ENCODE data around the gene WDR41.

Gene WDR41

GRCh38 chr5:77407152-77407551 is 85.0 kb downstream of the WDR41 start:
- TF ChIP-seq MYC (IDR thresholded peaks at IDR 0.05; ENCODE audit: low read depth, low read length) (no peak), CTCF (IDR thresholded peaks at IDR 0.05; ENCODE audit: low read depth, low read length) (no peak), POLR2A (IDR thresholded peaks at IDR 0.05; ENCODE audit: extremely low read depth, insufficient read length) (no peak)
- TF ChIP-seq, protein P1, sequence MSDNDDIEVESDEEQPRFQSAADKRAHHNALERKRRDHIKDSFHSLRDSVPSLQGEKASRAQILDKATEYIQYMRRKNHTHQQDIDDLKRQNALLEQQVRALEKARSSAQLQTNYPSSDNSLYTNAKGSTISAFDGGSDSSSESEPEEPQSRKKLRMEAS (IDR thresholded peaks at IDR 0.05; ENCODE audit: low read depth, low read length), result no peak
- H3K4me3 ChIP-seq (ENCODE audit: low read depth, low read length), result no peak overlapping the region
- no peak for DNase-seq (ENCODE audit: low read depth)

DNA sequence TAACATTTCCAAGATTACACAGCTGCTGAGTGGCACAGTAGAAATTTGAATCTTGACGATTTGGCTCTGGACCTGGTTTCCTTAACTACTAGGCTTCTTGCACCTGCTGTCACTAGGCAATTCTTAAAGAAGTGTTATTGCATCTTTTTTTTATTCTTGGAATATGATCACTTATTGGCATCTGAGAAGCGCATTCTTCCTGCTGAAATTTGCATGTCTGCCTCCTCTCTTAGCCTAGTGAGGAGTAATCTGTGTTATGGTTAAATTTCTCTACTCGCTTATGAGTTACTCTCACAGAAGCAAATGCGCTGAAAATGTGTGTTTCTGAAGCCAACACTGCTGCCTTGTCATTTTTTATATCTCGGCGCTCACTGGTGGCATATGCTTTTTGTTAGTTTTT is 89.3 kb downstream of the WDR41 start:
- TF ChIP-seq, protein P1 (IDR thresholded peaks at IDR 0.05; ENCODE audit: low read depth, low read length), result no peak
- TF ChIP-seq MYC (IDR thresholded peaks at IDR 0.05; ENCODE audit: low read depth, low read length), result no peak
- TF ChIP-seq CTCF (IDR thresholded peaks at IDR 0.05; ENCODE audit: low read depth, low read length), result no peak
- no peak for TF ChIP-seq POLR2A (IDR thresholded peaks at IDR 0.05; ENCODE audit: extremely low read depth, insufficient read length)
- H3K4me3 ChIP-seq (ENCODE audit: low read depth, low read length), result no peak overlapping the region
- DNase-seq (ENCODE audit: low read depth), result no peak

DNA sequence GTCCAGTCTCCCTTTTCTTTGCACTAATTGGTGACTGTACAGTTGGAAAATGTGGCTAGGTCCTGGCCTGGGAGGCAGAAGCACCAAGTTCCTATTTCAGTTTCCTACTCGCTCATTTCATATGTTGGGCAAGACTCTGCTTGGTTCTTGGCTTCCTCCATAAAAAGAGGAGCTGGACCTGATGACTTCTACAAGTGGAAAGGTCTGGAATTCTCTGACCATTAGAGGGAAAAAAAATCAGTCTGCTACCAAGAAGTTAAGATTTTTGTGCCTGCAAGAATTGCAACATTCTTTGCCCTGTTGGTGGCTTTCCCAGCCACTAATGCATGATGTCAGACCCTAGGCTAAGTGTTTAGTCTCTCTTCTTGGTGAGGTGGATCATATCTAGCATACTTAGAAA is 91.5 kb downstream of the WDR41 start:
- no peak overlapping the region for H3K4me3 ChIP-seq (ENCODE audit: low read depth, low read length)
- TF ChIP-seq POLR2A (IDR thresholded peaks at IDR 0.05; ENCODE audit: extremely low read depth, insufficient read length) (no peak), MYC (IDR thresholded peaks at IDR 0.05; ENCODE audit: low read depth, low read length) (no peak), CTCF (IDR thresholded peaks at IDR 0.05; ENCODE audit: low read depth, low read length) (no peak)
- TF ChIP-seq, protein P1 (IDR thresholded peaks at IDR 0.05; ENCODE audit: low read depth, low read length), result no peak

DNA sequence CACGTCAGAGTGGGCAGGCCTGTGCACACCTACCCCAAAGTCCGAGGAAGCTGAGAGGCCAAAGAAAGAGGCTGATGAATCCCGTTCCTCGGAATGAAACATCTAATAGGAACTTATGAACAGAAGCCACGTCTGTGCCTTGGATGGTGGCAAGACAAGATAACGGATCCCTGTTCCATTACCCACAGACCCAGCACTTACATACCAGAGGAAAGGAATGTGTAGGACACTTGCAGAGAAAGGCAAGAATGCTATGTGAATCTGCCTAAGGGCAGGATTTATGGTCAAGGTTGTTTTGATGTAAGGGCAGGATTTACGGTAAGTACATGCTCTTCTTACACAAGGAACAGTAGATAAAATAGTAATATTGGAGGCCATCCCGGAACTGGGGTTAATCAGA is 93.2 kb downstream of the WDR41 start:
- DNase-seq (ENCODE audit: low read depth), result no peak
- no peak for TF ChIP-seq POLR2A (IDR thresholded peaks at IDR 0.05; ENCODE audit: extremely low read depth, insufficient read length)
- no peak for TF ChIP-seq MYC (IDR thresholded peaks at IDR 0.05; ENCODE audit: low read depth, low read length)
- TF ChIP-seq, protein P1 (IDR thresholded peaks at IDR 0.05; ENCODE audit: low read depth, low read length), result no peak
- no peak for TF ChIP-seq CTCF (IDR thresholded peaks at IDR 0.05; ENCODE audit: low read depth, low read length)
- H3K4me3 ChIP-seq (ENCODE audit: low read depth, low read length), result no peak overlapping the region

More for the DNA sequence above, 91.5 kb downstream of the WDR41 start:
- peak; percentile 21 for DNase-seq (ENCODE audit: low read depth)

- DNase-seq (ENCODE audit: low read depth), result no peak
- H3K4me3 ChIP-seq (ENCODE audit: low read depth, low read length), result no peak overlapping the region
- TF ChIP-seq MYC (IDR thresholded peaks at IDR 0.05; ENCODE audit: low read depth, low read length) (no peak), CTCF (IDR thresholded peaks at IDR 0.05; ENCODE audit: low read depth, low read length) (no peak), POLR2A (IDR thresholded peaks at IDR 0.05; ENCODE audit: extremely low read depth, insufficient read length) (no peak)
- TF ChIP-seq, protein P1 (IDR thresholded peaks at IDR 0.05; ENCODE audit: low read depth, low read length), result no peak
Observed at GRCh38 chr5:77398458-77398857, 93.7 kb downstream of the WDR41 start.
